HCT116 (cell line): ENCODE results near the gene SEL1L3. TPM values are rescaled to one million over a fixed set of nuclear protein-coding genes. Genes with fewer than 3 reads are reported as not detected.

Experiments used
- ATAC-seq: fragments of 200-7000 bp; cut with Tn5 transposase; 2 replicates; pipeline ENCODE4 v1.9.1; 2020; ENCODE audit warnings: mild to moderate bottlenecking, moderate library complexity
- BruUV-seq: library from RNA; stranded (reverse); fragments of 400-500 nt; replicated peaks from 2 replicates; lab custom pipeline; 2021; lab: Mats Ljungman, UMichigan
- CTCF ChIA-PET: fragments of 300-600 bp; sonication (Branson Sonifier 250); formaldehyde crosslinking; loops from one replicate; lab custom pipeline; 2021; ENCODE audit warnings: antibody characterized with exemption; lab: Charles Lee
- POLR2A ChIA-PET: fragments of 300-600, 350-600 bp; sonication (Branson Sonifier 250); formaldehyde crosslinking; loops from one replicate; lab custom pipeline; 2021; ENCODE audit warnings: antibody characterized with exemption; lab: Charles Lee
- RAD21 ChIA-PET, 2 experiments: fragments of 300-600 bp; sonication (Branson Sonifier 250); formaldehyde crosslinking; loops; one replicate each; lab custom pipeline; 2023; ENCODE audit warnings: low total read pairs in 2 of 2; ENCODE audit not compliant: uncharacterized antibody in 2 of 2, unreplicated experiment in 2 of 2, low non-redundant PET in 1 of 2; lab: Charles Lee
- DNase-seq: peaks from one replicate; pipeline ENCODE4 v3.0.0-alpha.2; 2010; ENCODE audit warnings: low read depth, low spot score
- H2AFZ ChIP-seq: fragments of 200-600 bp; shearing (Covaris generic), sonication (generic); 2 replicates; pipeline ENCODE4 v1.6.1; 2017; ENCODE audit warnings: low read depth, mixed run types, mixed read lengths, antibody characterized with exemption, low read length; ENCODE audit not compliant: poor library complexity, severe bottlenecking
- H3K27ac ChIP-seq: 2 replicates; pipeline ENCODE4 v1.5.1; 2012; ENCODE audit warnings: low read depth, low read length
- H3K27me3 ChIP-seq: fragments of 200-600 bp; sonication (generic); 2 replicates; pipeline ENCODE4 v1.6.1; 2016; ENCODE audit warnings: mixed run types, low read length, mixed read lengths; ENCODE audit not compliant: insufficient read depth
- H3K36me3 ChIP-seq, 2 experiments: fragments of 200-500 bp in 1 of 2; fragments of 200-600 bp in 1 of 2; sonication (Bioruptor generic) in 1 of 2; sonication (generic) in 1 of 2; 2 replicates each; pipeline versions ENCODE4 v1.5.1 to v1.6.1; 2014 to 2016; ENCODE audit warnings: low read length in 2 of 2, inconsistent platforms in 1 of 2, mixed read lengths in 1 of 2, mixed run types in 1 of 2; ENCODE audit not compliant: insufficient read depth in 2 of 2, control insufficient read depth in 1 of 2
- H3K4me1 ChIP-seq, 2 experiments: fragments of 200-600 bp in 1 of 2; sonication (generic) in 1 of 2; 2 replicates each; pipeline versions ENCODE4 v1.5.1 to v1.6.1; 2012 to 2017; ENCODE audit warnings: low read length in 2 of 2, inconsistent platforms in 1 of 2, mild to moderate bottlenecking in 1 of 2, mixed read lengths in 1 of 2, mixed run types in 1 of 2, moderate library complexity in 1 of 2; ENCODE audit not compliant: insufficient read depth in 2 of 2, control insufficient read depth in 1 of 2
- H3K4me2 ChIP-seq: fragments of 200-600 bp; sonication (generic); 2 replicates; pipeline ENCODE4 v1.6.1; 2017; ENCODE audit warnings: mixed run types, low read length, mixed read lengths
- H3K4me3 ChIP-seq, 2 experiments: fragments of 200-600 bp in 1 of 2; sonication (generic) in 1 of 2; replicated peaks in 1 of 2; 2 replicates each; pipeline ENCODE4 v1.5.1; 2011 to 2016; ENCODE audit warnings: low read length in 2 of 2, control low read depth in 1 of 2, low read depth in 1 of 2, mild to moderate bottlenecking in 1 of 2, mixed read lengths in 1 of 2, mixed run types in 1 of 2
- H3K79me2 ChIP-seq: fragments of 200-600 bp; sonication (generic); 2 replicates; pipeline ENCODE4 v1.6.1; 2017; ENCODE audit warnings: mild to moderate bottlenecking, mixed run types, low read length, moderate library complexity, mixed read lengths; ENCODE audit not compliant: insufficient read depth
- H3K9ac ChIP-seq: fragments of 200-600 bp; sonication (generic); 2 replicates; pipeline ENCODE4 v1.6.1; 2016; ENCODE audit warnings: low read length, mixed read lengths
- H3K9me2 ChIP-seq: fragments of 200-600 bp; sonication (generic), shearing (Covaris generic); 2 replicates; pipeline ENCODE4 v1.6.1; 2017; ENCODE audit warnings: mixed run types, mild to moderate bottlenecking, moderate library complexity; ENCODE audit not compliant: insufficient read depth
- H3K9me3 ChIP-seq, 2 experiments: fragments of 200-500 bp in 1 of 2; fragments of 200-600 bp in 1 of 2; sonication (Bioruptor generic) in 1 of 2; sonication (generic) in 1 of 2; 2 replicates each; pipeline ENCODE4 v1.6.1; 2014 to 2017; ENCODE audit warnings: low read length in 2 of 2, mixed read lengths in 2 of 2, inconsistent platforms in 1 of 2, low read depth in 1 of 2, mild to moderate bottlenecking in 1 of 2, mixed run types in 1 of 2, moderate library complexity in 1 of 2; ENCODE audit not compliant: control insufficient read depth in 1 of 2, insufficient read depth in 1 of 2
- H4K20me1 ChIP-seq: fragments of 200-600 bp; sonication (generic), shearing (Covaris generic); 2 replicates; pipeline ENCODE4 v1.6.1; 2017; ENCODE audit warnings: mixed run types, mild to moderate bottlenecking, moderate library complexity; ENCODE audit not compliant: insufficient read depth
- CBX3 ChIP-seq: IDR thresholded peaks from 2 replicates; pipeline ENCODE4 v1.6.1; 2012; ENCODE audit warnings: low read depth
- CEBPB ChIP-seq: IDR thresholded peaks from 2 replicates; pipeline ENCODE4 v1.6.1; 2012; ENCODE audit warnings: low read depth
- EGR1 ChIP-seq: IDR thresholded peaks from 2 replicates; pipeline ENCODE4 v1.6.1; 2012; ENCODE audit warnings: low read depth
- ELF1 ChIP-seq: IDR thresholded peaks from 2 replicates; pipeline ENCODE4 v1.6.1; 2012; ENCODE audit warnings: low read depth, borderline replicate concordance
- EZH2phosphoT487 ChIP-seq: fragments of 200-600 bp; IDR thresholded peaks from 2 replicates; pipeline ENCODE4 v1.6.1; 2018; ENCODE audit warnings: antibody characterized with exemption, borderline replicate concordance
- JUND ChIP-seq: IDR thresholded peaks from 2 replicates; pipeline ENCODE4 v1.6.1; 2012
- POLR2A ChIP-seq: IDR thresholded peaks from 2 replicates; pipeline ENCODE4 v1.7.0; 2011; ENCODE audit warnings: borderline replicate concordance; ENCODE audit not compliant: insufficient read depth, insufficient read length; ENCODE audit errors: extremely low read depth
- POLR2AphosphoS5 ChIP-seq: IDR thresholded peaks from 2 replicates; pipeline ENCODE4 v1.6.1; 2011; ENCODE audit warnings: mild to moderate bottlenecking, low read depth, low read length, moderate library complexity
- RAD21 ChIP-seq: IDR thresholded peaks from 2 replicates; pipeline ENCODE4 v1.6.1; 2012; ENCODE audit warnings: low read depth, mild to moderate bottlenecking
- SIN3A ChIP-seq: IDR thresholded peaks from 2 replicates; pipeline ENCODE4 v1.6.1; 2012; ENCODE audit warnings: low read depth
- SP1 ChIP-seq: IDR thresholded peaks from 2 replicates; pipeline ENCODE4 v1.6.1; 2012; ENCODE audit warnings: low read depth
- SRF ChIP-seq: IDR thresholded peaks from 2 replicates; pipeline ENCODE4 v1.6.1; 2012; ENCODE audit warnings: low read depth
- TCF7L2 ChIP-seq: IDR thresholded peaks from 2 replicates; pipeline ENCODE4 v1.7.0; 2011; ENCODE audit warnings: borderline replicate concordance, inconsistent platforms; ENCODE audit not compliant: insufficient read depth, insufficient read length; ENCODE audit errors: extremely low read depth
- YY1 ChIP-seq: IDR thresholded peaks from 2 replicates; pipeline ENCODE4 v1.6.1; 2011; ENCODE audit warnings: low read length, low read depth, moderate library complexity, mild to moderate bottlenecking; ENCODE audit not compliant: insufficient replicate concordance; ENCODE audit errors: extremely low read depth
- ZFX ChIP-seq: fragments of 450-650 bp; IDR thresholded peaks from 2 replicates; pipeline ENCODE4 v1.6.1; 2017
- ZNF274 ChIP-seq: fragments of 200-500 bp; sonication (Bioruptor generic); IDR thresholded peaks from 2 replicates; pipeline ENCODE4 v1.6.1; 2014; ENCODE audit warnings: mild to moderate bottlenecking, low read depth, low read length, inconsistent platforms
- intact Hi-C: fragments of 100-400 bp; cut with micrococcal nuclease; formaldehyde crosslinking; loops from 2 replicates; pipeline ENCODE4 v1.10.0; 2022
- total RNA-seq: library from RNA; stranded (reverse); gene quantifications from one replicate; pipeline ENCODE4 v1.2.1, GENCODE V29; 2021; ENCODE audit not compliant: unreplicated experiment
- TF ChIP-seq, protein P1 (sequence below): IDR thresholded peaks from 2 replicates; pipeline ENCODE4 v1.6.1; 2012
- TF ChIP-seq, protein P2 (sequence below): IDR thresholded peaks from 2 replicates; pipeline ENCODE4 v1.6.1; 2011; ENCODE audit warnings: mild to moderate bottlenecking, low read length, moderate library complexity; ENCODE audit not compliant: insufficient replicate concordance; ENCODE audit errors: extremely low read depth
- TF ChIP-seq, protein P3 (sequence below), 3 experiments: fragments of 200-600 bp in 1 of 3; sonication (generic) in 1 of 3; IDR thresholded peaks in 2 of 3; conservative IDR thresholded peaks in 1 of 3; 2 replicates each; pipeline ENCODE4 v1.5.1; 2012 to 2017; ENCODE audit warnings: low read depth in 2 of 3, low read length in 2 of 3, antibody characterized with exemption in 1 of 3, borderline replicate concordance in 1 of 3, control low read depth in 1 of 3, mild to moderate bottlenecking in 1 of 3, mixed read lengths in 1 of 3, mixed run types in 1 of 3, moderate library complexity in 1 of 3; ENCODE audit not compliant: insufficient read depth in 1 of 3

The SEL1L3 gene
- total RNA-seq, 1 experiment from 2014 or later: 45.0 TPM

DNA sequence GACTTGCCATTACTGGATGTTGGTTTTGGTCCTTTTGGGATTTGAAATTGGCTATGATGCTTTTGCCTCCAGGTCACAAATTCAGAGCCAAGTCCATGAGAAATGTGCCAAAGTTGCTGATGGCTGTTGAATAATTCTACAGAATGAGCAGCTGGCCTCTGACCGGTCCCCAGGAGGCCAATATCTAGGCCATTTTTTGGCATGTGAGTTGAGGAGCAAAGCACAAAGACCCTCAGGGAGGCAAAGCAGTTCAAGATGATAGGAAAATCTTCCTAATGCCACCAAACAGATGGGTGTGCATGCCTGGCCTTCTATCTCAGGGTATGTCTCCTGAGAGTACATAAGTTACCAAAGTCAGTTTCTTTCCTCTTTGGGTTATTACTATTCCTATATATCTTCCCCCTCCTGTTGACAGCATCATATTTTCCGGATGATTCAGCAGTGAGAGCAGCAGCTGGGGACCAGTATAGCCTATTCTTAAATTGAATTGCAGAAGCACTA, 44.4 kb downstream of the SEL1L3 start:
- H2AFZ ChIP-seq: no peak overlapping the region
- CTCF ChIA-PET: no interaction called here
- H3K9ac ChIP-seq: no peak overlapping the region
- no peak for TF ChIP-seq ELF1
- TF ChIP-seq SP1: no peak
- TF ChIP-seq YY1: no peak
- no peak for TF ChIP-seq ZFX
- no peak for TF ChIP-seq TCF7L2
- TF ChIP-seq JUND: no peak
- TF ChIP-seq ZNF274: no peak
- TF ChIP-seq EGR1: no peak
- TF ChIP-seq EZH2phosphoT487: no peak
- no peak for TF ChIP-seq POLR2A
- no peak for TF ChIP-seq SIN3A
- TF ChIP-seq RAD21: no peak
- TF ChIP-seq POLR2AphosphoS5: no peak
- TF ChIP-seq, protein P1, sequence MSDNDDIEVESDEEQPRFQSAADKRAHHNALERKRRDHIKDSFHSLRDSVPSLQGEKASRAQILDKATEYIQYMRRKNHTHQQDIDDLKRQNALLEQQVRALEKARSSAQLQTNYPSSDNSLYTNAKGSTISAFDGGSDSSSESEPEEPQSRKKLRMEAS: no peak
- TF ChIP-seq, protein P2, sequence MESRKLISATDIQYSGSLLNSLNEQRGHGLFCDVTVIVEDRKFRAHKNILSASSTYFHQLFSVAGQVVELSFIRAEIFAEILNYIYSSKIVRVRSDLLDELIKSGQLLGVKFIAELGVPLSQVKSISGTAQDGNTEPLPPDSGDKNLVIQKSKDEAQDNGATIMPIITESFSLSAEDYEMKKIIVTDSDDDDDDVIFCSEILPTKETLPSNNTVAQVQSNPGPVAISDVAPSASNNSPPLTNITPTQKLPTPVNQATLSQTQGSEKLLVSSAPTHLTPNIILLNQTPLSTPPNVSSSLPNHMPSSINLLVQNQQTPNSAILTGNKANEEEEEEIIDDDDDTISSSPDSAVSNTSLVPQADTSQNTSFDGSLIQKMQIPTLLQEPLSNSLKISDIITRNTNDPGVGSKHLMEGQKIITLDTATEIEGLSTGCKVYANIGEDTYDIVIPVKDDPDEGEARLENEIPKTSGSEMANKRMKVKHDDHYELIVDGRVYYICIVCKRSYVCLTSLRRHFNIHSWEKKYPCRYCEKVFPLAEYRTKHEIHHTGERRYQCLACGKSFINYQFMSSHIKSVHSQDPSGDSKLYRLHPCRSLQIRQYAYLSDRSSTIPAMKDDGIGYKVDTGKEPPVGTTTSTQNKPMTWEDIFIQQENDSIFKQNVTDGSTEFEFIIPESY: no peak
- no peak for TF ChIP-seq CBX3
- no peak for TF ChIP-seq SRF
- TF ChIP-seq, protein P3, sequence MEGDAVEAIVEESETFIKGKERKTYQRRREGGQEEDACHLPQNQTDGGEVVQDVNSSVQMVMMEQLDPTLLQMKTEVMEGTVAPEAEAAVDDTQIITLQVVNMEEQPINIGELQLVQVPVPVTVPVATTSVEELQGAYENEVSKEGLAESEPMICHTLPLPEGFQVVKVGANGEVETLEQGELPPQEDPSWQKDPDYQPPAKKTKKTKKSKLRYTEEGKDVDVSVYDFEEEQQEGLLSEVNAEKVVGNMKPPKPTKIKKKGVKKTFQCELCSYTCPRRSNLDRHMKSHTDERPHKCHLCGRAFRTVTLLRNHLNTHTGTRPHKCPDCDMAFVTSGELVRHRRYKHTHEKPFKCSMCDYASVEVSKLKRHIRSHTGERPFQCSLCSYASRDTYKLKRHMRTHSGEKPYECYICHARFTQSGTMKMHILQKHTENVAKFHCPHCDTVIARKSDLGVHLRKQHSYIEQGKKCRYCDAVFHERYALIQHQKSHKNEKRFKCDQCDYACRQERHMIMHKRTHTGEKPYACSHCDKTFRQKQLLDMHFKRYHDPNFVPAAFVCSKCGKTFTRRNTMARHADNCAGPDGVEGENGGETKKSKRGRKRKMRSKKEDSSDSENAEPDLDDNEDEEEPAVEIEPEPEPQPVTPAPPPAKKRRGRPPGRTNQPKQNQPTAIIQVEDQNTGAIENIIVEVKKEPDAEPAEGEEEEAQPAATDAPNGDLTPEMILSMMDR (IDR thresholded peaks at IDR 0.05 in 2 of 3, conservative IDR thresholded peaks at IDR 0.05 in 1 of 3; ENCODE audit: borderline replicate concordance in 1 of 3, insufficient read depth in 1 of 3, low read depth in 2 of 3, low read length in 2 of 3): no peak
- TF ChIP-seq CEBPB: no peak
- intact Hi-C loops: no loop called here
- H3K27ac ChIP-seq: no peak overlapping the region
- H3K9me3 ChIP-seq: no peaks in the 10 kb centered on the region
- no peak overlapping the region for H3K4me2 ChIP-seq
- no peaks in the 10 kb centered on the region for H4K20me1 ChIP-seq
- H3K79me2 ChIP-seq: no peaks in the 10 kb centered on the region
- peaks cover 0 to 17% of the 10 kb centered on the region in 2 experiments; a peak in 3 of 4 replicates for H3K36me3 ChIP-seq
- DNase-seq: no peak
- RAD21 ChIA-PET: no interaction called here
- no peak for ATAC-seq
- no peak overlapping the region for H3K4me3 ChIP-seq
- H3K9me2 ChIP-seq: no peaks in the 10 kb centered on the region
- POLR2A ChIA-PET: no interaction called here
- H3K27me3 ChIP-seq: no peaks in the 10 kb centered on the region
- H3K4me1 ChIP-seq: peaks cover 3 to 9% of the 10 kb centered on the region in 2 experiments; a peak in 3 of 4 replicates
- BruUV-seq: no TSS peak
